ENCODE results near the gene GRPR.

Gene GRPR

DNA sequence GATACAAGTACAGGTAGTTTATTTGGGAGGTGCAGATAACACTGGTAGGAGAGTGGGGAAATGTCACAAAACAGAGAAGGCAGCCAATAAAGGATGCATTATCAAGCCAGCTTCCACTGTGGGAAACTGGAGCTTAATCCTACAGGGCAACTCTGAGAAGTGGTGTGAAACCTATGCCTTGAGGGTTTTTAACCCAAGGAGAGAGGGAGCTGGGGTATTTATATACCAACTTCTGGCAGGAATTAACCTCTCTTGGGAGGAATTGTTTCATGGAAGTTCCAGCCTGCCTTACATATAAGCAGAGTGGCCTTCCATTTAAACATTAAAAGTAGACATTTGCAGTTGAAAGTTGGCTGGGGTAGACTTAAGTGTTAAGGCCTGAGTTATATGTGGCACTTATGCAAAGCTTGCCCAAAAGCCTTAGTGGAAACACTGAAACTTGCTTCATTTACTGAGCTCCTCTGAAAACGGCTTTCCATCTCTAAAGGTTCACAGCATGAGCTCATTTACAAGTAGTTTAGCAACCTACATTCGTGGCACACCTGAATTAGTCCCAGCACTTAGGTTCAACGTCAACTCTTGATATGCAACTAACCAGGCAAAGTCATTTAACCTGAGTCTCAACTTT lies 63.1 kb downstream of the GRPR start:
- DNase-seq = no peak

DNA sequence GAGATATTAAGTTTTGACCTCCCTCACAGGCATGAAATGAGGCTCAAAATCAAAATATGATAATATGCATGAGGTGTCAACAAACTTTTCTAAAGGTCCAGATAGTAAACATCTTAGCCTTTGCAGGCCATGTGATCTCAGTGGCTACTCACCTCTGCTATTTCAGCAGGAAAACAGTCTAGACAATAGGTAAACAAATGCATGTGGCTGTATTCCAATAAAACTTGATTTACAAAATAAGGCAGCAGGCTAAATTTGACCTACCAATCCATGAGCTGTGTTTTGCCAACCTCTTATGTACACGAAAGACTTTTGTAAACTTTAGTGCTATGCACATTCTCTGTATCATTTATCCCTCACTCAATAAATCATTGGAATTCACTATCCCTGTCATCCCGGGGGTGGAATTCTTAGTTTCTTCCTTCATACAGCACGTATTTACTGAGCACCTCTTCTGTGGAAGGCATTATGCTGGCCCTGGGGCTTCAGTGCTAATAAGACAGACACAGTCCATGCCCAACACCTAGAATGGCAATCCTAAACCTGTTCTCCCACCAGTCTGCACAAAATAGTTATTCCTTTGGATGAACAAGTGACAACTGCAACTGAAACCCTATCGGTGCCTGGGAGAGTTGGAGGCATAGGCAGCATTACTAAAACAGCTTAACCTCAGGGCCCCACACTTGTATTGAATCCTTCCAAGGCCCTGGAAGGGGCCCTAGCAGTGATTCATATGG lies 63.8 kb downstream of the GRPR start:
- no peak for DNase-seq

DNA sequence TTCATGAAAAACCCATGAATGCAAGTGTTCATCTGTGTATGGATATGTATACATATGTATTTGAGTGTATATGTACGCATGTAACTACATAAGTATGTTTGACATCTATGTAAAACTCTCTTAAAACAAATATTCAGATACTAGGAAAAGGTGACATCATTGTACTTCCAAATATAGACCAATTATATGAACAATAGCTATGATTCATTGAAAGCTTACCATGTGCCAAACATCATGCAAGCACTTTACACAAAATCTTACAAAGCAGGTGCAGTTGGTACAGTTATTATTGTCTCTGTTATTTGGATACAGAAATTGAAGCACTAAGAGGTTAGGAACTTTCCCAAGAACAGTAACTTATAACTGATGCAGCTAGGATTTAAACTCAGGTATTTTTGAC lies 65.3 kb downstream of the GRPR start:
- DNase-seq = no peak

DNA sequence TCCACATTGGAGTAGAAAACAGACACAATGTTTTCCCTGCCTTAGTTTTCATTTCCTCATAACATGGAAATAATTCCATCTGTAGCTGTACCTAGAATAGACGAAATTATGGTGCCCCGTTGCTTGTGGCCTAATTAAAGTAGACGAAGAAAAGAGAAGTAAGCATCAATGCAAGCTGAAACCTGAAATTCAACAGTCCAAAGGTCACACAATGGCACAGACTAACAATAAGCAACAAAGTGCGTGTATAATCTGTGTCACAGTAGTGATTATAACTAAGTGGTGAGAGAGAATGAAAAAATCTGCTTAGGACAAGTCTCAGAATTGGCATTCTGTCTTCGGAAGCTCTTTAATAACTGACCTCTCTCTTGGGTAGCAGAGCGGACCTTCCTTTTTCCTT lies 68.2 kb downstream of the GRPR start:
- no peak for DNase-seq

DNA sequence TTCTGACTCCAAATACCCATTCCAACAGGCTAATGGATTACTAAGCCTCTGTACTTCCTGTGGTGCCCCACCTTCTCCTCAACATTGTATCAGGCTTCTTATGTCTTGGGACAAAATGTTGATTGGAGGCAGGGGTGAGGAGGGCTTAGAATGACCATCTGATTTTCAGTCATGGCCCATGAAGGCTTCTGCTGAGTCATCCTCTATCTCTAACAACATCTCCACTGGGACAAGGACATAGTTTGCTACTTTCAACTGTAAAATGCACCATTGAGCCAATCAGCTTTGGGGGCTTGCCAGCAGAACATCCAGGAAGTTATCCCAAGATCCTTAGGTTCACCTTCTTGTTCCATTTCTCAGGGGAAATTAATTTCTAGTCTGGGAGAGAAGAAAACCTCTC lies 73.5 kb downstream of the GRPR start:
- no peak for DNase-seq

DNA sequence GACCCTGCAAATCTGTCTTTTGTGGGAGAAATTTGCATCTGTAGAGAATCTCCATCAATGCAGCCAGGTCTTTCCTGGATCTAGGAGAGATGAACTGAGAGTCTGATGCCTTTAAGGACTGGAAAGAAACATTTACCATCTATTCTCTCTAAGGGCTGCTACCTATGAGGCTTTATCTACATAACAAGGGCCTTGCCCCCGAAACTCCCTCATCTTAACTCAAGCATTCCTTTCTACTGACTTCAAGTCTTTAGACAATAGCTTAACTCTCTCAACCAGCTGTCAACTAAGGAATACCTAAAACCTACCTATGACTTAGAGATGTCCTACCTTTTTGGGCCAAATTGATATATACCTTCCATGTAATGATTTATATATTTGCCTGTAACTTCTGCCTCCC lies 76.0 kb downstream of the GRPR start:
- DNase-seq = no peak

DNA sequence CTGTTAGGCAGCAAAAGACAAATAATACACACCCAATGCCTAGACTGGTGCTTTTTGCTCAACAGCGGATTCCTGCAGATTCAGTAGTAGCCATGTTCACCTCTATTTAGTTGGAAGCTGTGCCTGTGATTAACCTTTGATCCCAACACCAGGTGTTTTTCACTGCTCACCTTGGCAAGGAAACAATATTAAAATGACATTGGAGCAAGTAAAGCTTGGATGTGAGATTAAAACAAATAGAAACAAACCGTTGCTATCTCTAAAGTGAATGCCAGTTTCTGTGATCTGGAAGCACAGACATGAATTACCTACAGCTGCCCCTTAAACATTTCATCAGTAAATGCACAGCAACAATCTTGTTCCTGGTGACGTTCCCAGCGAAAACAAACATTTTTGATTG lies 79.6 kb downstream of the GRPR start:
- DNase-seq = no peak
